Vagina (tissue), 2 donors: Measurements from ENCODE around the gene HRH3. TPM values are rescaled to one million over a fixed set of nuclear protein-coding genes. Genes with fewer than 3 reads are reported as not detected.

Experiments
- DNase-seq, 2 donors: peaks; one replicate each; pipeline ENCODE4 v3.0.0-alpha.2; 2017; ENCODE audit errors: extremely low spot score in 2 of 2
- H3K27ac ChIP-seq: fragments of 200-600 bp; sonication (generic); one replicate; pipeline ENCODE4 v1.5.1; 2019
- H3K27me3 ChIP-seq: fragments of 200-600 bp; sonication (generic); one replicate; pipeline ENCODE4 v1.5.1; 2019
- H3K36me3 ChIP-seq, 2 donors: fragments of 200-600 bp; sonication (generic); one replicate each; pipeline ENCODE4 v1.5.1; 2017 to 2019
- H3K4me1 ChIP-seq: fragments of 200-600 bp; sonication (generic); one replicate; pipeline ENCODE4 v1.5.1; 2019
- H3K4me3 ChIP-seq, 2 donors: fragments of 200-600 bp; sonication (generic); 1 replicate in 1 of 2; 2 replicates in 1 of 2; pipeline ENCODE4 v1.5.1; 2016 to 2019
- H3K9me3 ChIP-seq: fragments of 200-600 bp; sonication (generic); one replicate; pipeline ENCODE4 v1.5.1; 2019
- POLR2A ChIP-seq, 2 donors: fragments of 450-650 bp; IDR thresholded peaks; one replicate each; pipeline ENCODE4 v1.6.1; 2017; ENCODE audit warnings: antibody characterized with exemption in 2 of 2, mild to moderate bottlenecking in 2 of 2, moderate library complexity in 2 of 2
- POLR2AphosphoS5 ChIP-seq, 2 donors: sonication (generic); formaldehyde crosslinking; IDR thresholded peaks; one replicate each; pipeline ENCODE4 v1.9.0; 2017; ENCODE audit warnings: antibody characterized with exemption in 2 of 2, mild to moderate bottlenecking in 2 of 2, low read depth in 1 of 2; ENCODE audit not compliant: insufficient read depth in 1 of 2
- intact Hi-C: fragments of 100-400 bp; cut with DNase I; formaldehyde crosslinking; loops from one replicate; pipeline ENCODE4 v1.15.1; 2023
- total RNA-seq: library from RNA; depleted of rRNA; stranded (reverse); fragments of >200 nt; gene quantifications from one replicate; pipeline ENCODE4 v1.2.3, GENCODE V29; 2016
- TF ChIP-seq, protein P1 (sequence below), 3 experiments: fragments of 450-650 bp in 2 of 3; fragments of 200-600 bp in 1 of 3; sonication (generic) in 1 of 3; IDR thresholded peaks; one replicate each; pipeline ENCODE4 v1.5.1; 2017 to 2019; ENCODE audit warnings: antibody characterized with exemption in 3 of 3, mild to moderate bottlenecking in 2 of 3, moderate library complexity in 2 of 3

HRH3 gene
- total RNA-seq, 1 donor from 2014 or later, result not detected

DNA sequence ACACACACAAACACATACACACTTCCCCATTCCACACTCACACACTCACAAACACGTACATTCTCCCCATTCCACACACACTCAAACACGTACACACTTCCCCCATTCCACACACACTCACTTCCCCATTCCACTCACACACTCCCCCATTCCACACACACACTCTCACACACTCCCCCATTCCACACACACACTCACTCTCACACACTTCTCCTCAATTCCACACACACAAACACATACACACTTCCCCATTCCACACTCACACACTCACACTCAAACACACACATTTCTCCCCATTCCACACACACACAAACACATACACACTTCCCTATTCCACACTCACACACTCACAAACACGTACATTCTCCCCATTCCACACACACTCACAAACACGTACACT lies 9.6 kb upstream of the HRH3 start:
- no peaks in the 10 kb centered on the region for H3K36me3 ChIP-seq
- TF ChIP-seq POLR2AphosphoS5 (IDR thresholded peaks at IDR 0.05; ENCODE audit: insufficient read depth in 1 of 2, low read depth in 1 of 2) (no peak), POLR2A (IDR thresholded peaks at IDR 0.05) (no peak)
- TF ChIP-seq, protein P1, sequence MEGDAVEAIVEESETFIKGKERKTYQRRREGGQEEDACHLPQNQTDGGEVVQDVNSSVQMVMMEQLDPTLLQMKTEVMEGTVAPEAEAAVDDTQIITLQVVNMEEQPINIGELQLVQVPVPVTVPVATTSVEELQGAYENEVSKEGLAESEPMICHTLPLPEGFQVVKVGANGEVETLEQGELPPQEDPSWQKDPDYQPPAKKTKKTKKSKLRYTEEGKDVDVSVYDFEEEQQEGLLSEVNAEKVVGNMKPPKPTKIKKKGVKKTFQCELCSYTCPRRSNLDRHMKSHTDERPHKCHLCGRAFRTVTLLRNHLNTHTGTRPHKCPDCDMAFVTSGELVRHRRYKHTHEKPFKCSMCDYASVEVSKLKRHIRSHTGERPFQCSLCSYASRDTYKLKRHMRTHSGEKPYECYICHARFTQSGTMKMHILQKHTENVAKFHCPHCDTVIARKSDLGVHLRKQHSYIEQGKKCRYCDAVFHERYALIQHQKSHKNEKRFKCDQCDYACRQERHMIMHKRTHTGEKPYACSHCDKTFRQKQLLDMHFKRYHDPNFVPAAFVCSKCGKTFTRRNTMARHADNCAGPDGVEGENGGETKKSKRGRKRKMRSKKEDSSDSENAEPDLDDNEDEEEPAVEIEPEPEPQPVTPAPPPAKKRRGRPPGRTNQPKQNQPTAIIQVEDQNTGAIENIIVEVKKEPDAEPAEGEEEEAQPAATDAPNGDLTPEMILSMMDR (IDR thresholded peaks at IDR 0.05), result no peak
- DNase-seq, result no peak
- intact Hi-C loops, result no loop called here
- H3K27me3 ChIP-seq, result no peaks in the 10 kb centered on the region
- H3K4me3 ChIP-seq, result no peak overlapping the region
- H3K4me1 ChIP-seq, result peaks cover 16% of the 10 kb centered on the region
- no peak overlapping the region for H3K27ac ChIP-seq
- no peaks in the 10 kb centered on the region for H3K9me3 ChIP-seq

GRCh38 chr20:62228982-62229545 lies 9.0 kb upstream of the HRH3 start:
- intact Hi-C loops, result no loop called here
- H3K36me3 ChIP-seq, result no peaks in the 10 kb centered on the region
- H3K9me3 ChIP-seq, result no peaks in the 10 kb centered on the region
- H3K4me1 ChIP-seq, result peaks cover 16% of the 10 kb centered on the region
- DNase-seq, result no peak
- H3K27me3 ChIP-seq, result no peaks in the 10 kb centered on the region
- TF ChIP-seq, protein P1 (IDR thresholded peaks at IDR 0.05), result no peak
- TF ChIP-seq POLR2AphosphoS5 (IDR thresholded peaks at IDR 0.05; ENCODE audit: insufficient read depth in 1 of 2, low read depth in 1 of 2) (no peak), POLR2A (IDR thresholded peaks at IDR 0.05) (no peak)
- no peak overlapping the region for H3K27ac ChIP-seq
- no peak overlapping the region for H3K4me3 ChIP-seq

DNA sequence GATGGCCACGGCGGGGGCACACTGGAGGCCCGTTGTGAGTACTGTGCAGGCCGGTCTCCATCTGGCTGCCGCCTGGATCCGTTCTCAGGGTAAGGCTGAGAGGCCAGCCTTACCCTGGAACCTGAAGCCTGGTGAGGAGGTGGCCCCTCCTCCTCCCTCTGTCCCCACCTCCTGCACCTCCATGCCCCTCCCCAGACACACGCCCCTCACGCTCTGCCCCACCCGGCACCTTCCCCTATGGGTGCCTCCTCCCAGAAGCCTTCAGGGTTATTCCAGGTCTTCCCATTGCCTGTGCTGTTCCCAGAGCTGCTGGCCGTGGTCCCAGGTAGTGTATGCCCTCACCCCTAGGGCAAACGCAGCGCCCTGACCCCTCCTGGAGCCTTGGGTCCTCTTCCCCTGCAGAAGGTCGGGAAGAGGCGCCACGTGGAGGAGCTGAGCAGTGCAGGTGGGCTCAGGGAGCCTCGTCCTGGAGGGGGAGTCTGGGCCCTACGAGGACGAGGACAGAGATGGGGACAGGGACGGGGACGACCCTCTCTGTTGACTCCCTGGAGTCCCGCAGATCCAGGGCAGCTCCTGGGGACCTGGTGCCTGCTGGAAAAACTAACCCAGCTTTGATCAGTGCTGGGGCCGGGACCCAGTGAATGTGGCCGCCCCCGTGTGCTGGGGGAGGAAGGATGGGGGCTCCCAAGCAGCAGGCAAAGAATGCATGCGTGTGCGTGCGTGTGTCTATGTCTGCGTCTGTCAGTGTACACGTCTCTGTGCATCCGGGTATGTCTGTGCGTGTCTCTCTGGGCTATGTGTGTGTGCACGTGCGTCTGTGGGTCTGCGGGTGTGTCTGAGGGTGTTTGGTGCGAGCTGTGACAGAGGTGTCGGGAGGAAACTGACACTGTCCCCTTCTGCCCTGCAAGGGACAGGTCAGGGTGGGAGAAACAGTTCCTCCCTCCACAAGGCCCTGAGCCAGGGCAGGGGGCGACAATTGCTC lies 8.2 kb upstream of the HRH3 start:
- Histone ChIP-seq H3K4me1 (peaks cover 13% of the 10 kb centered on the region), H3K27me3 (no peaks in the 10 kb centered on the region), H3K36me3 (no peaks in the 10 kb centered on the region), H3K27ac (no peak overlapping the region), H3K9me3 (no peaks in the 10 kb centered on the region), H3K4me3 (no peak overlapping the region)
- DNase-seq, result no peak
- TF ChIP-seq POLR2AphosphoS5 (IDR thresholded peaks at IDR 0.05; ENCODE audit: insufficient read depth in 1 of 2, low read depth in 1 of 2), result no peak
- no peak for TF ChIP-seq POLR2A (IDR thresholded peaks at IDR 0.05)
- TF ChIP-seq, protein P1 (IDR thresholded peaks at IDR 0.05), result no peak
- intact Hi-C loops, result no loop called here

GRCh38 chr20:62227591-62227976 lies 7.5 kb upstream of the HRH3 start:
- no peak for DNase-seq
- H3K4me1 ChIP-seq, result peaks cover 6% of the 10 kb centered on the region
- no peaks in the 10 kb centered on the region for H3K9me3 ChIP-seq
- TF ChIP-seq, protein P1 (IDR thresholded peaks at IDR 0.05), result no peak
- no peak for TF ChIP-seq POLR2AphosphoS5 (IDR thresholded peaks at IDR 0.05; ENCODE audit: insufficient read depth in 1 of 2, low read depth in 1 of 2)
- no peak for TF ChIP-seq POLR2A (IDR thresholded peaks at IDR 0.05)
- no peaks in the 10 kb centered on the region for H3K36me3 ChIP-seq
- no peaks in the 10 kb centered on the region for H3K27me3 ChIP-seq
- no peak overlapping the region for H3K27ac ChIP-seq
- intact Hi-C loops, result no loop called here
- no peak overlapping the region for H3K4me3 ChIP-seq
